Cardiac muscle cell (in vitro differentiated cells and primary cell): ENCODE measurements around the gene SMIM21. TPM values are rescaled to one million over a fixed set of nuclear protein-coding genes. Genes with fewer than 3 reads are reported as not detected.

Experiments used
- DNase-seq, 2 donors: peaks; one replicate each; pipeline versions ENCODE4 v3.0.0 to v3.0.0-alpha.2; 2010 to 2017; ENCODE audit warnings: low read depth in 1 of 2, low spot score in 1 of 2
- H3K27ac ChIP-seq: fragments of 200-600 bp; sonication (generic); 2 replicates; pipeline ENCODE4 v1.5.1; 2016
- H3K27me3 ChIP-seq: fragments of 200-600 bp; sonication (generic); 2 replicates; pipeline ENCODE4 v1.6.0; 2016; ENCODE audit warnings: control low read depth
- H3K36me3 ChIP-seq: fragments of 200-600 bp; sonication (generic); 2 replicates; pipeline ENCODE4 v1.5.1; 2016; ENCODE audit warnings: control low read depth
- H3K4me1 ChIP-seq: fragments of 200-600 bp; sonication (generic); 2 replicates; pipeline ENCODE4 v1.8.1; 2017; ENCODE audit warnings: low read depth, mild to moderate bottlenecking, mixed run types
- H3K4me3 ChIP-seq: fragments of 200-600 bp; sonication (generic); 2 replicates; pipeline ENCODE4 v1.5.1; 2016; ENCODE audit warnings: mild to moderate bottlenecking
- H3K9me3 ChIP-seq: fragments of 200-600 bp; sonication (generic); 2 replicates; pipeline ENCODE4 v1.5.1; 2017; ENCODE audit warnings: low read depth, mild to moderate bottlenecking, control low read depth
- polyA plus RNA-seq: library from polyadenylated mRNA; unstranded; fragments of >200 nt; fragmentation: Nextera tagmentation; extraction: Ambion mirVana; gene quantifications from 2 replicates; pipeline ENCODE4 v1.2.1, GENCODE V29; 2016
- total RNA-seq: library from RNA; depleted of rRNA; stranded (reverse); fragments of >200 nt; gene quantifications from 2 replicates; pipeline ENCODE4 v1.2.3, GENCODE V29; 2016
- TF ChIP-seq, protein P1 (sequence below): IDR thresholded peaks from 2 replicates; pipeline ENCODE4 v1.5.1; 2012; ENCODE audit warnings: low read depth, mild to moderate bottlenecking, low read length

SMIM21 gene
- total and polyA plus RNA-seq, 2 experiments from 2014 or later: not detected

DNA sequence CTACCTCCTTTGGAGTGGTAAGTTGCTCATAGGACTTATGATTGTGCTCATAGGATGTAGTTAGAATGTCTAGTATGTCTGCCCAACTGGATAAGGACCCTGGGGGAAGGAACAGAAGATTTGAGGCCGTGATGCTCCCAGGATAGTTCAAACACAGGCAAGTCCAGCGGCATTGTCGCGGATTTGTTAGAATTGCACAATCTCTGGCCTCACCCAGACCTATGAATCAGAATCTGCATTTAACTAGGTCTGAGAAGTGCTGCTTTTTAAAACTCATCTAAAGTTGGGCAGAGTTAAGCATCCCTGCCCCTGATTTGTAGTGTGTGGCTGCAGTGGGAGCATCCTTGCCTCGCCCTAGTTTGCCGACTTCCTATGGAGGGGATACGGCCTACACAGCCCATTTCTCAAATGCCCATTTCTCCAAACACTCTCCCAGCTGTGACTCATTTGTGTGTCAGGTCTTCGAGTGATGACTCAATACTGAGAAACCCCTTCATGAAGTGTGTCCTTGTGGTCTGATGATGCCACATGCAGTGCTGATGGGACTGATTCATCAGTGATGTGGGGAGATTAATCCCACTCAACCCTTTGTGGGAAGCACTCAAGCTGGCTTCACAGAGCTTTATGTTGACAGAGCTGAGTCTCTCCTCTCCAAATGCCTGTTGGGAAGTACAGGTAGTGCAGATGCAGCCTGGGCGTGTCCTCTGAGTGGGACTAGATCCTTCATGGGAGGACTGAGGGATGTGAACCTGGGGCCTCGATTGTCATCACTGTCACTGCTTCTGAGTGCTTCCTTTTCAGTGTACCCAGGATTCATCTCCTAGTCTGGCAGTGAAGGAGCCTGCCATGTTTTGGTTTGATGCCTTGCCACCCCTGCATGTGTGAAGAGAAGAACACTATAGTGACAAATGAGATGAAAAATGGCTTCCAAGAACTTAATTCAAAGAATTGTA is 18.7 kb downstream of the SMIM21 start:
- no peak overlapping the region for H3K4me3 ChIP-seq
- peak in 1 of 2 donors; percentile 87 for DNase-seq
- no peaks in the 10 kb centered on the region for H3K36me3 ChIP-seq
- H3K27ac ChIP-seq: no peak overlapping the region
- H3K27me3 ChIP-seq: peaks cover 2% of the 10 kb centered on the region
- H3K4me1 ChIP-seq: no peaks in the 10 kb centered on the region
- no peaks in the 10 kb centered on the region for H3K9me3 ChIP-seq
- TF ChIP-seq, protein P1, sequence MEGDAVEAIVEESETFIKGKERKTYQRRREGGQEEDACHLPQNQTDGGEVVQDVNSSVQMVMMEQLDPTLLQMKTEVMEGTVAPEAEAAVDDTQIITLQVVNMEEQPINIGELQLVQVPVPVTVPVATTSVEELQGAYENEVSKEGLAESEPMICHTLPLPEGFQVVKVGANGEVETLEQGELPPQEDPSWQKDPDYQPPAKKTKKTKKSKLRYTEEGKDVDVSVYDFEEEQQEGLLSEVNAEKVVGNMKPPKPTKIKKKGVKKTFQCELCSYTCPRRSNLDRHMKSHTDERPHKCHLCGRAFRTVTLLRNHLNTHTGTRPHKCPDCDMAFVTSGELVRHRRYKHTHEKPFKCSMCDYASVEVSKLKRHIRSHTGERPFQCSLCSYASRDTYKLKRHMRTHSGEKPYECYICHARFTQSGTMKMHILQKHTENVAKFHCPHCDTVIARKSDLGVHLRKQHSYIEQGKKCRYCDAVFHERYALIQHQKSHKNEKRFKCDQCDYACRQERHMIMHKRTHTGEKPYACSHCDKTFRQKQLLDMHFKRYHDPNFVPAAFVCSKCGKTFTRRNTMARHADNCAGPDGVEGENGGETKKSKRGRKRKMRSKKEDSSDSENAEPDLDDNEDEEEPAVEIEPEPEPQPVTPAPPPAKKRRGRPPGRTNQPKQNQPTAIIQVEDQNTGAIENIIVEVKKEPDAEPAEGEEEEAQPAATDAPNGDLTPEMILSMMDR: no peak

DNA sequence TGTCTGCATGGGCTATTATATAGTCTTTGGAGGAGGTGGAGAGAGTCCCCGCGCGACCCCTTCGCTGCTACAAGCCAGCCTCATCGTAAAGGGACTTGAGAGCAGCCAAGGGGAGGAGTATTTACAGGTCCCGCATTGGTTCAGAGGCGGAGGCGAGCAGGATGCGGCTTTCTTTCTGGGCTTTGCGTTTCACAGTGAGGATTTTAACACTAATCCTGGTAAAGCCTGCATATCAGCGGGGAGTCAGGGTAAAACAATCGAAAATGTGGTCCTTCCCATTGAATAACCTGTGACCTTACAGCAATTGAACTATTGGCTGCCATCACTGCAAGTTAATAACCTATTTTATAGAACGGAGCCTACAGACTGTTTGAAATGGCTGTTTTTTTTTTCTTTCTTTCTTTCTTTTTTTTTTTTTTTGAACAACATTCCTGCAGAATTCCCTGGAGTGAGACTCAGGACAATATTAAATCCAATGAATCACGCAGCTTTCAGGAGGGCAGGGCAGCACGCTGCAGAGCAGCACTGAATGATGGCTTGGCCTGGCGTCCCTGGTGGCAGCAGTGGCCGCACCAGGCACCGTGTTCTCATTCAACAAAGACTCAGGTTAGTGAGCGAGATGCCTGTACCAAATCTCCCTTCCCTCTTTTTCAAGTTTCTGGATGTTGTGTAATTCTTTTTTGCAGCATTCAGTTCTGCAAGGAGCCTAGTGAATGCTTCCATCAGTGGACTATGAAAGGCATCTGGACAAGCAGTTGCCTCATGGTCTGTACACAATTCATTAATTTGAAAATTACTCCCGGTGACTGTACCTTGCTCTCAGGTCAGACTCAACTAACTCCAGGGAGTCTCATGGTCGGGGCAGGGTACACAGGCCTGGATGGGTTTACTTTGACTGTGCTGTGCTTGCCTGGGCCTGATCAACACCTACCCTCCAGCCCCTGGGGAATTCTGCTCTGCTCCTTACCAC is 19.8 kb downstream of the SMIM21 start:
- peak in 1 of 2 donors; percentile 23 for DNase-seq
- Histone ChIP-seq H3K9me3 (no peaks in the 10 kb centered on the region), H3K27ac (no peak overlapping the region), H3K36me3 (no peaks in the 10 kb centered on the region), H3K27me3 (peaks cover 2% of the 10 kb centered on the region), H3K4me1 (no peaks in the 10 kb centered on the region), H3K4me3 (no peak overlapping the region)
- TF ChIP-seq, protein P1: no peak

DNA sequence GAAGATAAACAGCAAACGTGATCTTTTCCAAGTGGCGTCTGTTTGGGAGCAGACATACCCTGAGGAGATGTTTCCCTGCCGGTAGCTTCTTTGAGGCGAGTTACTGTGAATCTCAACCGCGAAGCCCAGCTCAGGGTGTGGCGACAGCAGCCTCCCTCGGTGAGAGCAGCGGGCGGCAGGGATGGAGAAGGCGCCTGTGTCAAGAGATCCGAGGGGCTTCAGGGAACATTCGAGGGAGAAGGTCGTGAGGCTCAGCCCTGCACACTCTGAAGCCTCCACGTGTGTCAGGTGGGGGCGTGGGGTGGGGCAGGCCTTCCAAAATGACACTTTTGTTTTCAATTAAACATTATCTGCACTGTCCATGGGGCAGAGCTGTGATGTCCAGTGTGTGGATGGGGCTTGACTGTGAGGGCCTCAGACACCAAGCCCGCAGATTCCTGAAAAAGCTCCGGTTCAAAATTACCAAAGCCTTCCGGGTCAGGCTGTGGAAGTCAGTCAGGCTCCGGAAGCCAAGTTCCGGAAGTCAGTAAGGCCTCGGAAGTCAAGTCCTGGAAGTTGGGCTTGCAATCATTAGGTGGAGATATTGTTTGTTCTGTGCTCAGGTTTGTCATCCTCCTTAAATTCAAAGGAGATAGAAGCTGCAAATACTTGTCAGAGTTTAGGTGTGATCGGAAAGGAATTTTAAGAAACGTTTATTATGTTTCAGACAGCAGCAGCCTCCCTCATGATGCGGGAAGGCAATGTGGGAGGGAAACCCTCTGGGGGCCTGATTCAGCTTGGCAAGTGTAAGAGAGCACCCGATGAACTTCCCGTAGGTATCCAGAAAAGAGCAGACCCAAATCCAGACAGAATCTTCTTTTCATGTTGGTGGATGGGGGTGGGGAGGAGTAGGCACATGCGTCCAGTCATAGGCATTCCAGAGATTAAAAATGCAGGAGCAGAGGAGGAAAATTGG is 20.7 kb downstream of the SMIM21 start:
- Histone ChIP-seq H3K4me3 (no peak overlapping the region), H3K27ac (no peak overlapping the region)

DNA sequence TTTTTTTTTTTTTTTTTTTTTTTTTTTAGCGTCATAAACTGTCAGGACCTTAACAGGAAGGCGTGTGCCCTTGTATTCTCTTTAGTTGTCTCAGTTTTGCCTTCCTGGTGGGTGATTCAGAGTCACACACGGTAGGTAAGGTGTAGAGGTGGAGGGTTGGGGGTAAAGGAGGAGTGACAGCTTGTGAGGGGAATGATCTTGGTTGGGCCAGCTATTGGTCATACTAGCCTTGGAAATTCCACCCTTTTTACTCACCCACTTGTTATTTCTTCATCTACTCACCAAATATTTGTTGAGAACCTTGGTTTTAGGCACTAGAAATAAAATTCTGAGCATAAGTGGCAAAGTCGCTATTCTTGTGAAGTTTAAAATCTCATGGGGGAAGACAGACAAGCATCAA is 22.2 kb downstream of the SMIM21 start:
- Histone ChIP-seq H3K4me1 (no peaks in the 10 kb centered on the region), H3K4me3 (no peak overlapping the region), H3K9me3 (no peaks in the 10 kb centered on the region), H3K27ac (no peak overlapping the region), H3K27me3 (peaks cover 7% of the 10 kb centered on the region), H3K36me3 (no peaks in the 10 kb centered on the region)
- DNase-seq: no peak
- TF ChIP-seq, protein P1: no peak

More for the DNA sequence above, 20.7 kb downstream of the SMIM21 start:
- Histone ChIP-seq H3K9me3 (no peaks in the 10 kb centered on the region), H3K27me3 (peaks cover 2% of the 10 kb centered on the region), H3K4me1 (no peaks in the 10 kb centered on the region), H3K36me3 (no peaks in the 10 kb centered on the region)
- peak in 1 of 2 donors; percentile 39 for DNase-seq
- TF ChIP-seq, protein P1: no peak
